Fibroblast of peridontal ligament (primary cell): ENCODE data around the gene ADD3.

Source experiments
- DNase-seq: peaks from one replicate; pipeline ENCODE4 v3.0.0-alpha.2; 2010; ENCODE audit errors: extremely low read depth

Gene ADD3

GRCh38 chr10:110007701-110008517 lies at the start of gene ADD3:
ADD3 (plus strand) TSS chr10:110007984; CDS start chr10:110100654, 92,670 bp downstream.
- peak; percentile 91 for DNase-seq

GRCh38 chr10:109958059-109958458 lies 49.7 kb upstream of the ADD3 start:
- DNase-seq = no peak

- peak; percentile 40 for DNase-seq
Observed at GRCh38 chr10:109959259-109960145, 48.3 kb upstream of the ADD3 start.

GRCh38 chr10:109960682-109961081 lies 47.1 kb upstream of the ADD3 start:
- DNase-seq = no peak

GRCh38 chr10:109961174-109962001 lies 46.4 kb upstream of the ADD3 start:
- peak; percentile 42 for DNase-seq

- DNase-seq = peak; percentile 34
Observed at GRCh38 chr10:109962247-109962646, 45.5 kb upstream of the ADD3 start.

GRCh38 chr10:109963439-109963838 lies 44.3 kb upstream of the ADD3 start:
- DNase-seq = peak; percentile 95

GRCh38 chr10:109964318-109964717 lies 43.5 kb upstream of the ADD3 start:
- DNase-seq = no peak

GRCh38 chr10:109966961-109967738 lies 40.6 kb upstream of the ADD3 start:
- DNase-seq = peak; percentile 76

- no peak for DNase-seq
Observed at GRCh38 chr10:109967739-109968088, 40.1 kb upstream of the ADD3 start.

GRCh38 chr10:109968953-109969759 lies 38.6 kb upstream of the ADD3 start:
- no peak for DNase-seq

- DNase-seq = no peak
Observed at GRCh38 chr10:109969760-109970346, 37.9 kb upstream of the ADD3 start.

GRCh38 chr10:109971634-109972033 lies 36.1 kb upstream of the ADD3 start:
- no peak for DNase-seq

- no peak for DNase-seq
Observed at GRCh38 chr10:109972372-109973001, 35.3 kb upstream of the ADD3 start.

- DNase-seq = no peak
Observed at GRCh38 chr10:109973326-109973829, 34.4 kb upstream of the ADD3 start.

GRCh38 chr10:109974504-109975191 lies 33.1 kb upstream of the ADD3 start:
- peak; percentile 51 for DNase-seq

- no peak for DNase-seq
Observed at GRCh38 chr10:109975244-109976190, 32.3 kb upstream of the ADD3 start.
